SK-N-SH (cell line): Measurements from ENCODE around the gene CUEDC1. TPM values are rescaled to one million over a fixed set of nuclear protein-coding genes. Genes with fewer than 3 reads are reported as not detected.

Experiments used
- CTCF ChIA-PET: fragments of 300-600, 350-600 bp; formaldehyde crosslinking; extraction: SDS; loops from one replicate; lab custom pipeline; 2021; lab: Yijun Ruan, JAX
- POLR2A ChIA-PET: fragments of 350-600 bp; sonication (Branson Sonifier 250); formaldehyde crosslinking; extraction: SDS; loops from one replicate; lab custom pipeline; 2020; ENCODE audit warnings: antibody characterized with exemption, inconsistent platforms; lab: Yijun Ruan, JAX
- DNase-seq: peaks from one replicate; pipeline ENCODE4 v3.0.0; 2012
- H2AFZ ChIP-seq: fragments of 200-600 bp; sonication (generic); 2 replicates; pipeline ENCODE4 v1.8.1; 2016; ENCODE audit warnings: antibody characterized with exemption, mild to moderate bottlenecking, low read depth
- H3F3A ChIP-seq: fragments of 200-600 bp; sonication (generic); replicated peaks from 2 replicates; pipeline ENCODE3; 2016; ENCODE audit warnings: antibody characterized with exemption, mild to moderate bottlenecking; ENCODE audit not compliant: insufficient read depth
- H3K27ac ChIP-seq, 2 experiments: fragments of 200-500 bp in 1 of 2; fragments of 200-600 bp in 1 of 2; sonication (Bioruptor generic) in 1 of 2; sonication (generic), shearing (Covaris generic) in 1 of 2; 2 replicates each; pipeline versions ENCODE4 v1.5.1 to v1.6.1; 2014 to 2016; ENCODE audit warnings: low read depth in 2 of 2, inconsistent platforms in 1 of 2, low read length in 1 of 2, mild to moderate bottlenecking in 1 of 2, mixed read lengths in 1 of 2
- H3K27me3 ChIP-seq: fragments of 200-600 bp; sonication (generic), shearing (Covaris generic); 2 replicates; pipeline ENCODE4 v1.6.1; 2016; ENCODE audit warnings: mixed run types; ENCODE audit not compliant: insufficient read depth
- H3K36me3 ChIP-seq, 2 experiments: fragments of 200-500 bp in 1 of 2; fragments of 200-600 bp in 1 of 2; sonication (Bioruptor generic) in 1 of 2; sonication (generic) in 1 of 2; replicated peaks in 1 of 2; 2 replicates each; pipeline versions ENCODE3 to v1.5.1; 2014 to 2016; ENCODE audit warnings: low read length in 1 of 2, mild to moderate bottlenecking in 1 of 2; ENCODE audit not compliant: insufficient read depth in 2 of 2, control insufficient read depth in 1 of 2
- H3K4me1 ChIP-seq, 2 experiments: fragments of 200-500 bp in 1 of 2; fragments of 200-600 bp in 1 of 2; sonication (Bioruptor generic) in 1 of 2; sonication (generic), shearing (Covaris generic) in 1 of 2; 2 replicates each; pipeline versions ENCODE4 v1.5.1 to v1.6.1; 2014 to 2016; ENCODE audit warnings: low read depth in 1 of 2, low read length in 1 of 2, mixed run types in 1 of 2; ENCODE audit not compliant: insufficient read depth in 2 of 2, control insufficient read depth in 1 of 2
- H3K4me2 ChIP-seq: fragments of 200-600 bp; sonication (generic), shearing (Covaris generic); 2 replicates; pipeline ENCODE4 v1.6.1; 2017; ENCODE audit warnings: mixed run types
- H3K4me3 ChIP-seq, 2 experiments: fragments of 200-500 bp in 1 of 2; fragments of 200-600 bp in 1 of 2; sonication (Bioruptor generic) in 1 of 2; sonication (generic), shearing (Covaris generic) in 1 of 2; 2 replicates each; pipeline versions ENCODE4 v1.5.1 to v1.8.1; 2014 to 2016; ENCODE audit warnings: low read depth in 2 of 2, inconsistent platforms in 1 of 2, low read length in 1 of 2, mild to moderate bottlenecking in 1 of 2, mixed read lengths in 1 of 2, moderate library complexity in 1 of 2
- H3K79me2 ChIP-seq: fragments of 200-600 bp; sonication (generic); 2 replicates; pipeline ENCODE4 v1.8.1; 2017; ENCODE audit warnings: mild to moderate bottlenecking; ENCODE audit not compliant: insufficient read depth
- H3K9ac ChIP-seq: fragments of 200-600 bp; sonication (generic); 2 replicates; pipeline ENCODE4 v1.6.1; 2017; ENCODE audit warnings: mixed run types
- H3K9me2 ChIP-seq: fragments of 200-600 bp; sonication (generic); 2 replicates; pipeline ENCODE4 v1.6.1; 2017; ENCODE audit warnings: mixed run types
- H3K9me3 ChIP-seq: fragments of 200-600 bp; sonication (generic); 2 replicates; pipeline ENCODE4 v1.6.1; 2017; ENCODE audit warnings: mixed run types, mild to moderate bottlenecking, moderate library complexity
- H4K20me1 ChIP-seq: fragments of 200-600 bp; sonication (generic); 2 replicates; pipeline ENCODE4 v1.6.1; 2017; ENCODE audit warnings: mild to moderate bottlenecking, mixed run types; ENCODE audit not compliant: insufficient read depth
- CHD2 ChIP-seq: fragments of 150-350 bp; IDR thresholded peaks from 2 replicates; pipeline ENCODE4 v1.6.1; 2018; ENCODE audit warnings: low read length; ENCODE audit not compliant: partially characterized antibody
- EP300 ChIP-seq, 2 experiments: IDR thresholded peaks; 2 replicates each; pipeline versions ENCODE4 v1.4.0 to v1.6.1; 2012; ENCODE audit warnings: borderline replicate concordance in 1 of 2, low read depth in 1 of 2, low read length in 1 of 2
- EZH2phosphoT487 ChIP-seq: fragments of 200-600 bp; sonication (generic); IDR thresholded peaks from 2 replicates; pipeline ENCODE4 v1.6.1; 2017; ENCODE audit warnings: low read depth, mixed run types, mild to moderate bottlenecking, antibody characterized with exemption, moderate library complexity, borderline replicate concordance
- FOSL2 ChIP-seq: IDR thresholded peaks from 2 replicates; pipeline ENCODE4 v1.4.0; 2012; ENCODE audit warnings: low read depth, mild to moderate bottlenecking, moderate library complexity, borderline replicate concordance
- FOXJ3 ChIP-seq: sonication (generic); formaldehyde crosslinking; IDR thresholded peaks from 2 replicates; pipeline ENCODE4 v1.5.1; 2020; ENCODE audit warnings: mild to moderate bottlenecking, missing genetic modification reagents
- FOXM1 ChIP-seq: IDR thresholded peaks from 2 replicates; pipeline ENCODE4 v1.4.0; 2012; ENCODE audit warnings: low read depth, mild to moderate bottlenecking
- GABPA ChIP-seq: IDR thresholded peaks from 2 replicates; pipeline ENCODE4 v1.4.0; 2012; ENCODE audit warnings: low read depth, mild to moderate bottlenecking
- JUND ChIP-seq: IDR thresholded peaks from 2 replicates; pipeline ENCODE4 v1.4.0; 2012
- MAX ChIP-seq: IDR thresholded peaks from 2 replicates; pipeline ENCODE4 v1.4.0; 2012; ENCODE audit warnings: low read depth
- MXI1 ChIP-seq: IDR thresholded peaks from 2 replicates; pipeline ENCODE4 v1.6.1; 2012; ENCODE audit warnings: mild to moderate bottlenecking, low read depth, low read length, improper control_type of control experiment
- NFIC ChIP-seq: IDR thresholded peaks from 2 replicates; pipeline ENCODE4 v1.4.0; 2012; ENCODE audit warnings: borderline replicate concordance
- NRF1 ChIP-seq: IDR thresholded peaks from 2 replicates; pipeline ENCODE4 v1.6.1; 2012; ENCODE audit warnings: low read depth, mild to moderate bottlenecking, low read length
- RAD21 ChIP-seq: IDR thresholded peaks from 2 replicates; pipeline ENCODE4 v1.6.1; 2012; ENCODE audit warnings: mild to moderate bottlenecking, low read length
- RXRA ChIP-seq: IDR thresholded peaks from 2 replicates; pipeline ENCODE4 v1.4.0; 2012; ENCODE audit warnings: low read depth, mild to moderate bottlenecking, borderline replicate concordance
- SIN3A ChIP-seq: IDR thresholded peaks from 2 replicates; pipeline ENCODE4 v1.6.1; 2012; ENCODE audit warnings: low read depth, mild to moderate bottlenecking, low read length, moderate library complexity, borderline replicate concordance
- SMC3 ChIP-seq: IDR thresholded peaks from 2 replicates; pipeline ENCODE4 v1.6.1; 2012; ENCODE audit warnings: low read depth, low read length, improper control_type of control experiment
- TAF1 ChIP-seq: IDR thresholded peaks from 2 replicates; pipeline ENCODE4 v1.6.1; 2012; ENCODE audit warnings: low read depth, mild to moderate bottlenecking, low read length, moderate library complexity, borderline replicate concordance
- TCF12 ChIP-seq: IDR thresholded peaks from 2 replicates; pipeline ENCODE4 v1.4.0; 2012
- YY1 ChIP-seq: IDR thresholded peaks from 2 replicates; pipeline ENCODE4 v1.4.0; 2012; ENCODE audit warnings: low read depth, mild to moderate bottlenecking
- ZBTB33 ChIP-seq: IDR thresholded peaks from 2 replicates; pipeline ENCODE4 v1.4.0; 2012; ENCODE audit warnings: low read depth, borderline replicate concordance
- WGBS: methylation state at CpG from one replicate; pipeline ENCODE4 v1.1.6; 2017; ENCODE audit warnings: low lambda C conversion rate; 5-methylcytosine and 5-hydroxymethylcytosine counted together
- polyA plus RNA-seq, 3 experiments: library from polyadenylated mRNA; depleted of rRNA; stranded (reverse); fragments of >200 nt; gene quantifications; 2 replicates each; pipeline ENCODE4 v1.2.3, GENCODE V29; 2012

The CUEDC1 gene
- polyA plus RNA-seq, 1 of the 3 experiments (the other 2 are of a cell fraction), result 58.9 TPM

GRCh38 chr17:57986841-57987580, 31.8 kb upstream of the CUEDC1 start:
- Histone ChIP-seq H3F3A (peaks cover 58% of the 10 kb centered on the region), H3K4me3 (peak overlapping the region; percentile 78 to 98), H3K27ac (peak overlapping the region; percentile 96 to 100), H3K9ac (peak overlapping the region; percentile 98), H3K9me3 (no peaks in the 10 kb centered on the region), H3K4me2 (peak overlapping the region; percentile 91), H3K36me3 (peaks cover 21 to 40% of the 10 kb centered on the region in 2 experiments), H3K27me3 (no peaks in the 10 kb centered on the region), H3K79me2 (peaks cover 57% of the 10 kb centered on the region), H4K20me1 (peaks cover 40% of the 10 kb centered on the region), H3K9me2 (no peaks in the 10 kb centered on the region), H2AFZ (no peak overlapping the region), H3K4me1 (peaks cover 20 to 49% of the 10 kb centered on the region in 2 experiments)
- DNase-seq, result no peak
- WGBS, result 1% methylated on average over 38 of the region's 38 CpGs
- POLR2A ChIA-PET, result interaction anchor here (0.7 to 1.4 kb wide), 3 partner anchors 47 to 137 kb away, joined by 3 to 5 read pairs (median 3); partner anchors contain the start of gene MRPS23
- CTCF ChIA-PET, result interaction anchor here (0.7 to 3.6 kb wide), 23 partner anchors 7 to 351 kb away, joined by 3 to 29 read pairs (median 5); partner anchors contain the start of gene CUEDC1
- TF ChIP-seq FOXJ3 (CRISPR knock-in tag) (no peak), SMC3 (peak; percentile 12; the same call in 1 of the 2 replicates), EZH2phosphoT487 (no peak), NFIC (peak; percentile 2; the same call in 1 of the 2 replicates), FOSL2 (peak; percentile 73), ZBTB33 (0 out of 2 replicates have a peak, but pooled peaks have one; percentile 21), GABPA (peak; percentile 21; the same call in 1 of the 2 replicates), MXI1 (peak; percentile 22; the same call in 1 of the 2 replicates), NRF1 (no peak), TCF12 (0 out of 2 replicates have a peak, but pooled peaks have one; percentile 28), SIN3A (peak; percentile 59; the same call in 1 of the 2 replicates), RXRA (no peak), YY1 (no peak), MAX (peak; percentile 38; the same call in 1 of the 2 replicates), TAF1 (peak; percentile 51; the same call in 1 of the 2 replicates), JUND (peak; percentile 75), FOXM1 (peak; percentile 49; the same call in 1 of the 2 replicates), CHD2 (no peak), EP300 (IDR thresholded peaks at IDR 0.05; ENCODE audit: borderline replicate concordance in 1 of 2, low read depth in 1 of 2, low read length in 1 of 2) (0 out of 4 replicates have a peak, but pooled peaks of 1 of the 2 experiments have one; percentile 27), RAD21 (no peak)
